CD4-positive, alpha-beta T cell treated with Interleukin-6 at 100 ng/mL for 8 hours (primary cell): Measurements from ENCODE around the gene CKAP2L.
"Not testable (repeated sequence)": the region's sequence is repeated elsewhere in the genome, so short reads cannot be mapped to it uniquely, and the experiment has no call there.

Experiments used
- DNase-seq: peaks from one replicate; pipeline ENCODE4 v3.0.0-alpha.2; 2020; ENCODE audit warnings: mixed read lengths, low spot score

Gene CKAP2L

DNA sequence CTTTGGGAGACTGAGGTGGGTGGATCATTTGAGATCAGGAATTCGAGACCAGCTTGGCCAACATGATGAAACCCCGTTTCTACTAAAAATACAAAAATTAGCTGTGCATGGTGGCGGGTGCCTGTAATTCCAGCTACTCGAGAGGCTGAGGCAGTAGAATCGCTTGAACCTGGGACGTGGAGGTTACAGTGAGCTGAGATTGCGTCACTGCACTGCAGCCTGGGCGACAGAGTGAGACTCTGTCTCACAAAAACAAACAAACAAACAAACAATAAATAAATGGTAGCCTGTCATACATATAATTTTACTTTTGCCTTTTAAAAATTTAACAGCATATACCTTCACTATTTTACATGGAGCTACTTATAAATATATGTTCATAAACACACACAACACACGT lies 57.5 kb downstream of the CKAP2L start:
- DNase-seq, result not testable (repeated sequence)

DNA sequence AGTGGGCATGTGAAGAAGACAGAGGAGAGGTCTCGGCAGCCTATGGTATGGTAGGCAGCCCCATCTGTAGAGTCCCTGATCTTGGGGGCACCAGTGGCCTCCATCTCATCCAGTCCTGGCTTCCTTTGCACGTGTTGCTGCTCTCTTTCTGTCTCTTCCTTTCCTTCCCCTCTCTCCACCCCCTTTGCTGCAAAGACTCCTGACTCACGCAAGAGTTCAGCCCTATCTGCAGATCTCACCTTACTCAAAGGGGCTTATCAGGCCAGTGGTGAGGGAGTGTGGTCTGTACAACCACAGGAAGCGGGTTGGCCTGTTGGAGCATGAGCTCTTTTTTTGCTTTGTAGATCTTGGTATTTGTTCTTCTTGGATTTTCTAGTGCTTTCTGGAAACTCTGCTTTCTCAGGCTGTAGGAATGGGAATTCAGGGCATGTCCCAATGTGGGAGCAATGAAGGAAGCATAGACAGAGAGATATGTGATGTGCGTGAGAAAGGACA lies 58.2 kb downstream of the CKAP2L start:
- DNase-seq, result peak; percentile 57

DNA sequence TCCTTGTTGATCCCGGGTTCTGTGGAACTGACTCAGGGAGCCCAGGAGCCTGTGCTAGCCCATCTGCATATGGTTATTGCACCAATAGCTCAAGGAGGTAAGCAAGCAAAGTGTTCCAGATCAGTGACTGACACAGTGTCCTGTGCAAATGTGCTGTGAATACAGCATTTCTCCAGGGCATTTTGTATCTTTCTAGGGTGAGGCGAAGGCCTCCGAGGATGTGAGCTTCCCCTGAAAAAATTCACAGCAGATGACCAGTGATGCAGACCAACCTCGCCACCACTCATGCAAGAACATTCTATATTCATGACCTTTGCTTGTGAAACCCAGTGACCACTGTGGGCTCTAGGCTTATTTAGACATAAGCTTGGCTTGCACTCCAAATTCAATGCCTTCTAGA lies 58.8 kb downstream of the CKAP2L start:
- no peak for DNase-seq

GRCh38 chr2:112703684-112704083 lies 60.7 kb downstream of the CKAP2L start:
- no peak for DNase-seq

- no peak for DNase-seq
Observed at GRCh38 chr2:112701052-112701451, 63.4 kb downstream of the CKAP2L start.

DNA sequence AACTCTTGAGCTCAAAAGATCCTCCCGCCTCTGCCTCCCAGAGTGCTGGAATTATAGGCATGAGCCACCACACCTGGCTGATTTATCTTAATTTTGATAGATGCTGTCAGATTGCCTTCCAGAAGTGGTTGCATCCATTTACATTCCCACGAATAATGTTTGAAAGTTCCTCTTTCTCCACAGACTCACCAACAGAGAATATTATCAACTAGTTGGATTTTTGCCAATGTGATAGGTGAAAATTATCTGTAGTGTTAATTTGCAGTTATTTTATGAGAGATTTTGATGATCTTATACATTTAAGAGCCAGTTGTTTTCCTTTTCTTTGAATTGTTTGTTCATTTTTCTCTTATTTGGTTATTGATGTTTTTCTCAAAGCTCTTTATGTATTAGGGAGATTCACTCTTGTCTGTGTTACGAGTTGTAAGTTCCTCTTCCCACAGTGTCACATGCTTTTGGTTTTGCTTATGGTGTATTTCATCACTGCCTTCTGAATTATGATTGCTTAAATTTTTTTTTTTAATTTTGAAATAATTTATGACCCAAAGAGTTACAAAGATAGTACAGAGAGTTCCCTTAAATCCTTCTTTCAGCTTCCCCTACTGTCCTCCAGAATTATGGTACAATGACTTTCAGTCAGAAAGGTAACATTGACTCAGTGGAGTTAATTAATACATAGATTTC lies 64.3 kb downstream of the CKAP2L start:
- no peak for DNase-seq

- no peak for DNase-seq
Observed at GRCh38 chr2:112698834-112699515, 65.4 kb downstream of the CKAP2L start.

GRCh38 chr2:112694182-112694581 lies 70.2 kb downstream of the CKAP2L start:
- DNase-seq, result no peak

- DNase-seq, result no peak
Observed at GRCh38 chr2:112693596-112693995, 70.8 kb downstream of the CKAP2L start.

DNA sequence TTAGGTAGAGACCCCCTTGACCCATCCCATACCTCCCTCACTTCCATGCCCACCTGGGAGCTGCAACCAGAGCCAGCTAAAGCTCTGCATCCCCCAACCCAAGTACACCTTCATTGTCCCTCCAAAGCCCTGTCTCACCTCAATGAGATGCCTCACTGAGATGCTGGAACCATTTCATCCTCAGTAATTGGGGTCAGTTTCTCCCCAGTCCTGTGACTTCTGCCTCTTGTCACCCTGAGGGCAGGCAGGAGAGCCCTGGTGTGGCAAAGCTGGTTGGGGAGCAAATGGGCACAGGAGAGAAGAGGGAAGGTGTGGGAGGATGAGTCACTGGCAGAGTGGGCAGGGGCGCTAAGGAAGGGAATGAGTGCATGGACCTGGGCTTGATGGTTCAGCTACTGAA lies 71.5 kb downstream of the CKAP2L start:
- DNase-seq, result no peak

- DNase-seq, result peak; percentile 63
Observed at GRCh38 chr2:112692495-112692911, 71.9 kb downstream of the CKAP2L start.

DNA sequence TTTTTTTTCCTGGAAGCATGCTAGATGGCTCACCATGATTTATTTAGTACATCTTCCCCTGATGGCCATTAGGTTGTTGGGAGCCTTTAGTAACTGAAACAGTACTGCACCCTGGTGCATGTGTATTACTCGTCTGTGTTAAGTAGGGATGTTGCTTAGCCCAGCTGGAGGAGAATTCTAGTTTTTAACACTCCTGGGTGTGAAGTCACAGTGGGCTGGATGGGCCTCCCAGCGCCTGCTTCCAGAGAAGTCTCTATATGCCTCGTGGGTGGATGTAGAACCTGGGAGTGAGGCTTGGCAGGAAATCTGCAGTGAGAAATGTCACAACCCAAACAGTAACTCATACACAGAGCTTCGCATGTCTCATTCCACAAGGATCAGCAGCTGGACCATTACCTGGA lies 72.5 kb downstream of the CKAP2L start:
- DNase-seq, result no peak

- peak; percentile 73 for DNase-seq
Observed at GRCh38 chr2:112690853-112691401, 73.5 kb downstream of the CKAP2L start.

GRCh38 chr2:112688086-112688880 lies 76.1 kb downstream of the CKAP2L start:
- no peak for DNase-seq

DNA sequence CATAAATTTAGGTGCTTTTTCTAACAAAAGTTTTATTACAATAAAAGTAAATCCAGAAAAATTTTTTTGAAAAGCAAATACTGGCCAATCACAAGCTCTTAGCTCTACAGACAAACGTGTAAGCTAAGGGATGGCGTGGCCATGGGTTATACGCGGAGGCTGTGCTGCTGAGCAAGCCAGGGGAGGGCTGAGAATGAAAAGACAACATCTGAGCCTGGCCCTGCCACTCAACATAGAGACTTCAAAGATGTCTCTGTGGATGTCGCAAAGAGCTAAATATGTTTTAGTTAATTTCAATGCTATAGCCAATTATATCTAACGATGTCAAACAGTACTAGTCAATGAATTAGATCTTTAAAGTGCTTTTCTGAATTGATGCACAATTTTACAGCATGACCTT lies 76.9 kb downstream of the CKAP2L start:
- no peak for DNase-seq
